Trophoblast cell (in vitro differentiated cells and primary cell): ENCODE measurements around the gene SFT2D2.

ENCODE experiments used
- DNase-seq, 2 donors: peaks; one replicate each; pipeline ENCODE4 v3.0.0-alpha.2; 2016
- H2AFZ ChIP-seq: 2 replicates; pipeline ENCODE4 v1.6.1; 2013; ENCODE audit warnings: low read length, moderate library complexity, mild to moderate bottlenecking; ENCODE audit not compliant: insufficient read depth, poor library complexity
- H2AK5ac ChIP-seq: 2 replicates; pipeline ENCODE4 v1.6.1; 2013; ENCODE audit warnings: mild to moderate bottlenecking, low read length
- H2BK120ac ChIP-seq: 2 replicates; pipeline ENCODE4 v1.6.1; 2013; ENCODE audit warnings: low read length, mild to moderate bottlenecking, moderate library complexity; ENCODE audit not compliant: insufficient read depth, poor library complexity
- H2BK12ac ChIP-seq: 2 replicates; pipeline ENCODE4 v1.6.1; 2013; ENCODE audit warnings: mild to moderate bottlenecking, low read length, moderate library complexity
- H2BK5ac ChIP-seq: 2 replicates; pipeline ENCODE4 v1.6.1; 2013; ENCODE audit warnings: low read length, low read depth, moderate library complexity, mild to moderate bottlenecking; ENCODE audit not compliant: poor library complexity
- H3K14ac ChIP-seq: 2 replicates; pipeline ENCODE4 v1.6.1; 2013; ENCODE audit warnings: mild to moderate bottlenecking, low read length
- H3K18ac ChIP-seq: 2 replicates; pipeline ENCODE4 v1.6.1; 2013; ENCODE audit warnings: mild to moderate bottlenecking, low read length
- H3K23ac ChIP-seq: 2 replicates; pipeline ENCODE4 v1.6.1; 2013; ENCODE audit warnings: low read length
- H3K27ac ChIP-seq: 2 replicates; pipeline ENCODE4 v1.5.1; 2013; ENCODE audit warnings: low read depth, mild to moderate bottlenecking, inconsistent platforms, low read length, moderate library complexity
- H3K27me3 ChIP-seq: 2 replicates; pipeline ENCODE4 v1.6.1; 2013; ENCODE audit warnings: inconsistent platforms, mild to moderate bottlenecking, low read length, moderate library complexity; ENCODE audit not compliant: insufficient read depth
- H3K36me3 ChIP-seq, 2 experiments: 1 replicate in 1 of 2; 2 replicates in 1 of 2; pipeline ENCODE4 v1.6.1; 2013; ENCODE audit warnings: low read length in 2 of 2, mild to moderate bottlenecking in 2 of 2, moderate library complexity in 1 of 2; ENCODE audit not compliant: insufficient read depth in 2 of 2, control insufficient read depth in 1 of 2
- H3K4ac ChIP-seq: 2 replicates; pipeline ENCODE4 v1.6.1; 2013; ENCODE audit warnings: low read depth, mild to moderate bottlenecking, low read length, moderate library complexity
- H3K4me1 ChIP-seq, 2 experiments: 1 replicate in 1 of 2; 2 replicates in 1 of 2; pipeline ENCODE4 v1.6.1; 2013; ENCODE audit warnings: low read length in 2 of 2, mild to moderate bottlenecking in 2 of 2, moderate library complexity in 1 of 2; ENCODE audit not compliant: insufficient read depth in 2 of 2, control insufficient read depth in 1 of 2
- H3K4me2 ChIP-seq: 2 replicates; pipeline ENCODE4 v1.6.1; 2013; ENCODE audit warnings: inconsistent platforms, mild to moderate bottlenecking, low read length, moderate library complexity
- H3K4me3 ChIP-seq: 2 replicates; pipeline ENCODE4 v1.5.1; 2013; ENCODE audit warnings: mild to moderate bottlenecking, low read depth, low read length, inconsistent platforms
- H3K79me1 ChIP-seq: one replicate; pipeline ENCODE4 v1.6.1; 2013; ENCODE audit warnings: low read length
- H3K79me2 ChIP-seq: 2 replicates; pipeline ENCODE4 v1.6.1; 2013; ENCODE audit warnings: low read length, mild to moderate bottlenecking; ENCODE audit not compliant: control insufficient read depth, insufficient read depth, poor library complexity
- H3K9ac ChIP-seq: 2 replicates; pipeline ENCODE4 v1.6.1; 2013; ENCODE audit warnings: mild to moderate bottlenecking, low read length
- H3K9me3 ChIP-seq: 2 replicates; pipeline ENCODE4 v1.6.1; 2013; ENCODE audit warnings: low read depth, mild to moderate bottlenecking, control low read depth, inconsistent platforms, low read length; ENCODE audit not compliant: insufficient read depth
- H4K12ac ChIP-seq: 2 replicates; pipeline ENCODE4 v1.6.1; 2013; ENCODE audit warnings: low read depth, mild to moderate bottlenecking, low read length, moderate library complexity
- H4K8ac ChIP-seq: 2 replicates; pipeline ENCODE4 v1.6.1; 2013; ENCODE audit warnings: low read depth, mild to moderate bottlenecking, low read length, moderate library complexity
- H4K91ac ChIP-seq: one replicate; pipeline ENCODE4 v1.6.1; 2013; ENCODE audit warnings: low read depth, mild to moderate bottlenecking, low read length, moderate library complexity
- WGBS: extraction: QIAGEN DNeasy Blood & Tissue Kit; methylation state at CpG from one replicate; pipeline ENCODE4 v1.1.7; 2013; ENCODE audit warnings: missing lambda C conversion rate; ENCODE audit not compliant: insufficient read length, insufficient coverage; ENCODE audit errors: extremely low coverage; 5-methylcytosine and 5-hydroxymethylcytosine counted together

Gene SFT2D2

DNA sequence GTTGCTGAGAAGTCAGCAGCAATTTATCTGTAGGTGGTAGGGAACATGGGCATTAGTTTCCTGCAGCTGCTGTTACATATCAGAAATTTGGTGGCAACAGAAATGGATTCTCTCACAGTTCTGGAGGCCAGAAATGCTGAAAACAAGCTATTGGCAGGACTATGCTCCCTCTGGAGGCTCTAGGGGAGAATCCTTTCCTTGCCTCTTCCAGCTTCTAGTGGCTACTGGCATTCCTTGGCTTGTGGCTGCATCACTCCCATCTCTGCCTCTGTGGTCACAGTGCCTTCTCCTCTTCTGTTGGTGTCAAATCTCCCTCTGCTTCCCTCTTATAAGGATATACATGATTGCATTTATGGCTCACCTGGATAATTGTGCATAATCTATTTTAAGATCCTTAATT lies 2.5 kb upstream of the SFT2D2 start:
- H3K4me1 ChIP-seq, result peaks cover 7 to 11% of the 10 kb centered on the region in 2 experiments
- no peak overlapping the region for H3K23ac ChIP-seq

DNA sequence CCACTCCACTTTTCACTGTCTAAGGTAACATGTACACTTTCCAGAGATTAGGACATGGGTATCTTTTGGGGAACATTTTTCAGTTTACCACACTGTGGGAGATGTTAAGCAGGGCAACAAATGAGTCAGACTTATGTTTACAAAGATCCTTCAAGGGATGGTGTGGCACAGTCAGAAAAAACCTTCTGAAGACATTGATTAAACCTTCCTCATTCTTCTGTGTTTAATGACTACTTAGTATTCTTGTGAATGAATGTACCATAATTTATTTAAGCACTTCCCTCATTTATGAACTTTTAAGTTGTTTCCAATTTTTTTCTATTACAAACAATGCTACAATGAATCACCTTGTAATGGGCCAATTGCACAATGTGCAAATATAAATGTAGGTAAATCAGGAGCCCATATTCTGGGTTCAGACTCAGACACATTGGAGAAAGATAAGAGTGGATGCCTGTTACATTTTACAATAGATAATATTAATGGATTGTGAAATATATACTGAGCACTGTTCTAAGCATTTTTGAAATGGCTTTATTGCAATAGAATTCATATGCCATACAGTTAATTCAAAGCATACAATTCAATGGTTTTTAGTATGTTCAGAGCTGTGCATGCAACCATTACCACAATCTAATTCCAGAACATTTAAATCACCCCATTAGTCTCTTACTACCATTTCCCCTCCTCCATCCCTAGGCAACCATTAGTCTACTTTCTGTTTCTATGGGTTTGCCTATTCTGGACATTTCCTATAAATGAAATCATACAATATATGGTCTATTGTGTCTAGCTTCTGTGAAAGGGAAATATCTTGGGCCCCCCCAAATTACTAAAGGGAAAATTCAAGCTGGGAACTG lies 1.9 kb upstream of the SFT2D2 start:
- Histone ChIP-seq H3K23ac (no peak overlapping the region), H4K12ac (no peak overlapping the region), H2BK120ac (no peak overlapping the region), H3K79me2 (peaks cover 12% of the 10 kb centered on the region), H3K4me1 (peaks cover 7 to 15% of the 10 kb centered on the region in 2 experiments), H3K4ac (no peak overlapping the region), H3K9ac (no peak overlapping the region), H3K14ac (no peak overlapping the region), H3K4me3 (no peak overlapping the region), H4K91ac (no peak overlapping the region), H2AK5ac (no peak overlapping the region), H4K8ac (no peak overlapping the region), H3K9me3 (no peaks in the 10 kb centered on the region), H2AFZ (no peak overlapping the region), H3K36me3 (no peaks in the 10 kb centered on the region), H3K27me3 (no peaks in the 10 kb centered on the region), H3K4me2 (no peak overlapping the region), H3K79me1 (peaks cover 11% of the 10 kb centered on the region), H2BK5ac (no peak overlapping the region), H3K27ac (no peak overlapping the region), H2BK12ac (no peak overlapping the region), H3K18ac (no peak overlapping the region)
- no peak for DNase-seq

More for the DNA sequence above, 2.5 kb upstream of the SFT2D2 start:
- peaks cover 12% of the 10 kb centered on the region for H3K79me2 ChIP-seq
- no peak overlapping the region for H3K14ac ChIP-seq
- no peak overlapping the region for H4K12ac ChIP-seq
- no peak overlapping the region for H3K4ac ChIP-seq
- no peak overlapping the region for H3K4me3 ChIP-seq
- no peak overlapping the region for H3K9ac ChIP-seq
- DNase-seq, result no peak
- no peak overlapping the region for H4K91ac ChIP-seq
- no peak overlapping the region for H3K18ac ChIP-seq
- peaks cover 11% of the 10 kb centered on the region for H3K79me1 ChIP-seq
- no peak overlapping the region for H2BK12ac ChIP-seq
- H3K4me2 ChIP-seq, result no peak overlapping the region
- no peak overlapping the region for H2AK5ac ChIP-seq
- no peaks in the 10 kb centered on the region for H3K36me3 ChIP-seq
- no peak overlapping the region for H3K27ac ChIP-seq
- no peaks in the 10 kb centered on the region for H3K27me3 ChIP-seq
- no peak overlapping the region for H4K8ac ChIP-seq
- H3K9me3 ChIP-seq, result no peaks in the 10 kb centered on the region
- no peak overlapping the region for H2BK120ac ChIP-seq
- H2BK5ac ChIP-seq, result no peak overlapping the region
- no peak overlapping the region for H2AFZ ChIP-seq

GRCh38 chr1:168224991-168225390 lies 813 bp upstream of the SFT2D2 start:
- no peak overlapping the region for H2BK5ac ChIP-seq
- no peak overlapping the region for H2BK12ac ChIP-seq
- H2AK5ac ChIP-seq, result no peak overlapping the region
- no peaks in the 10 kb centered on the region for H3K27me3 ChIP-seq
- no peak overlapping the region for H3K23ac ChIP-seq
- no peak overlapping the region for H3K4me2 ChIP-seq
- H2AFZ ChIP-seq, result no peak overlapping the region
- no peak overlapping the region for H3K14ac ChIP-seq
- H3K79me2 ChIP-seq, result peaks cover 14% of the 10 kb centered on the region
- peaks cover 15% of the 10 kb centered on the region for H3K79me1 ChIP-seq
- no peaks in the 10 kb centered on the region for H3K9me3 ChIP-seq
- no peaks in the 10 kb centered on the region for H3K36me3 ChIP-seq
- no peak overlapping the region for H3K4ac ChIP-seq
- H3K4me1 ChIP-seq, result peaks cover 14 to 18% of the 10 kb centered on the region in 2 experiments
- no peak for DNase-seq
- H4K12ac ChIP-seq, result no peak overlapping the region
- H4K8ac ChIP-seq, result no peak overlapping the region
- no peak overlapping the region for H3K9ac ChIP-seq
- no peak overlapping the region for H3K4me3 ChIP-seq
- no peak overlapping the region for H2BK120ac ChIP-seq
- no peak overlapping the region for H3K18ac ChIP-seq
- no peak overlapping the region for H3K27ac ChIP-seq
- WGBS, result no CpG with 5 or more reads among the region's 3 CpGs
- H4K91ac ChIP-seq, result no peak overlapping the region

DNA sequence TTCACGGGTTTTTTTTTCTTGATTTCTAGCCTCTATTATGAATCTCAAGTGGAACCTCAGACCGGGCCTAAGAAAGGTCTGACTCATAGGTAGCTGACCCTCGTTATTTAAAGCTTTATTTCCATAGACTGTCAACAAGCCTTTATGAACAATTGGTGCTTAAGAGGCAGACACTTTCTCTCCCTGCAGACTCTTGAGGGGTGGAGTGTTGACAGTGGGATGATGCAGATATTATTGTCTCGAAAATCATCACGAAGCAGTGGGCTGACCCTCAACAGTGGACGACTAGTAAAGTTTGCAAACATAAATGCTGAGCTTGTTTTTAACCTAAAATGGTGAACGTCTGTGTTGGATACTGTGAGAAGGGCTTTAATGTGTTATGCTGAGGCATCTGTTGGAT lies 1.8 kb downstream of the SFT2D2 start:
- no CpG with 5 or more reads among the region's 7 CpGs for WGBS
- H2AFZ ChIP-seq, result no peak overlapping the region
- peak overlapping the region; percentile 29 for H3K4ac ChIP-seq
- no peak overlapping the region for H2BK5ac ChIP-seq
- H4K91ac ChIP-seq, result no peak overlapping the region
- H4K12ac ChIP-seq, result no peak overlapping the region
- no peak for DNase-seq
- H3K27ac ChIP-seq, result no peak overlapping the region
- peaks cover 14% of the 10 kb centered on the region for H3K79me2 ChIP-seq
- no peak overlapping the region for H3K23ac ChIP-seq
- H3K27me3 ChIP-seq, result no peaks in the 10 kb centered on the region
- H2BK120ac ChIP-seq, result no peak overlapping the region
- no peaks in the 10 kb centered on the region for H3K9me3 ChIP-seq
- H4K8ac ChIP-seq, result no peak overlapping the region
- H3K14ac ChIP-seq, result no peak overlapping the region
- peaks cover 10% of the 10 kb centered on the region in 2 experiments for H3K36me3 ChIP-seq
- no peak overlapping the region for H2BK12ac ChIP-seq
- H3K18ac ChIP-seq, result no peak overlapping the region
- H3K4me2 ChIP-seq, result peak overlapping the region; percentile 11
- no peak overlapping the region for H2AK5ac ChIP-seq
- no peak overlapping the region for H3K9ac ChIP-seq
- H3K4me3 ChIP-seq, result no peak overlapping the region
- peaks cover 15% of the 10 kb centered on the region for H3K79me1 ChIP-seq
- H3K4me1 ChIP-seq, result peaks cover 19 to 25% of the 10 kb centered on the region in 2 experiments
